ENCODE results near the gene RNF166.
A peak's percentile ranks its signal among the peaks of the same experiment; 100 is the strongest.
"Not testable (repeated sequence)": the region's sequence is repeated elsewhere in the genome, so short reads cannot be mapped to it uniquely, and the experiment has no call there.

Gene RNF166

DNA sequence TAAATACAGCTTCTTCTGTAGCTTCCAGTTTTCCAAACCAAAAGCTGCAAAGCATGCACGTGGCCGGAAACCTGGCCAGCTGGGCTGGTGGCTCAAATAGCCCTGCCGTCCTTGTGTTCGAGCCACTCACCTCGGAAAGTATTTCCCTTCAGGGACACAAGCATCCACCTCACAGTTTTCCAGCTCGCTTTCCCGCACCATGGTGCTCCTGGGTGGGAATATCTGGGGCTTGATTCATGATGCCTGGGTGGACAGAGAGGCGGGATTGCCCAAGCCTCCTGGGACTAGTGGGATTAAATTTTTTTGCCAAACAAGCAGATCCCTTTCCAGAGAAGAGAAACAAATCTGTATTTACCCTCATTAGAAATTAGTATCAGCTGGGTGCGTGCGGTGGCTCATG lies 36.2 kb downstream of the RNF166 start:
- no peak for DNase-seq

DNA sequence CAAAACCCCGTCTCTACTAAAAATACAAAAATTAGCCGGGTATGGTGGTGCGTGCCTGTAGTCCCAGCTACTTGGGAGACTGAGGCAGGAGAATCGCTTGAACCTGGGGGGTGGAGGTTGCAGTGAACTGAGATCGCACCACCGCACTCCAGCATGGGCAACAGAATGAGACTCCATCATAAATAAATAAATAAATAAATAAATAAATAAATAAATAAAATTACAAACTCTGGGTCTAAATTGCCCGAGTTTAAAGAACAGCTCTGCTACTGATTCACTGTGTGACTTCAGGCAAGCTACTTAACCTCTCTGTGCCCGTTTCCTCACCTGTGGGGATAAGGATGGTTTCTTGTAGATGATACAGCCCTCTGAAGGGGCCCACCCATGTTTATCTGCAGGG lies 36.7 kb downstream of the RNF166 start:
- not testable (repeated sequence) for DNase-seq

DNA sequence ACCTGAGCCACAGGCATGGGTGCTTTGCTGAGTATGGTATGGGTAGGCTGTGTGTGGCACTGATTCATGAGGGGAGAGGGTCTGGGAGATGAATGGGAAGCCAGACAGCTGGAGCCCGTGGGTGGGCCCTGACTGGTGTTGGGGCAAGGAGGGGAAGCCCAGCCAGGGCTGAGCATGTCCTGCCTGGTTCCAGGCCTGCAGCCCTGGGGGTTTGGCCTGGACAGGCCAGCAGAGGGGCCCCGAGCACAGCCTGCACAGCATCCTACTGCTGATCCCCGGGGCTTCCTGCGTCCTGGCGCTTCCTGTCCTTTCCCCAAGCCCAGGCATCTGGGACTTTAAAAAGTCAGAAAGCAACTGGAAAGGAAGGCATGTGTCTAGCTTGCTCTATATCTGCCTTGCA lies 38.7 kb downstream of the RNF166 start:
- DNase-seq, result no peak

DNA sequence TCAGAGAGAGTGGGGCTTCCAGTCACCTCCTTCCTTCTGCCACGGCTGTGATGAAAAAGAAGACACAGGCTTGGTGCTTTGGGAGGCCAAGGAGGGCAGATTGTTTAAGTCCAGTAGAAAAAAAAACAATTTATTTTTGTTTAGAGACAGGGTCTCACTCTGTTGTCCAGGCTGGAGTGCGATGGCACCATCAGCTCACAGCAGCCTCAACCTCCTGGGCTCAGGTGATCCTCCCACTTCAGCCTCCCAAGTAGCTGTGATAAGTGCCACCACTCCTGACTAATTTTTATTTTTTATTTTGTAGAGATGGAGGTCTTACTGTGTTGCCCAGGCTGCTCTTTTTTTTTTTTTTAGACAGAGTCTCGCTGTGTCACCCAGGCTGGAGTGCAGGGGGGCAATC lies 40.6 kb downstream of the RNF166 start:
- DNase-seq, result no peak

DNA sequence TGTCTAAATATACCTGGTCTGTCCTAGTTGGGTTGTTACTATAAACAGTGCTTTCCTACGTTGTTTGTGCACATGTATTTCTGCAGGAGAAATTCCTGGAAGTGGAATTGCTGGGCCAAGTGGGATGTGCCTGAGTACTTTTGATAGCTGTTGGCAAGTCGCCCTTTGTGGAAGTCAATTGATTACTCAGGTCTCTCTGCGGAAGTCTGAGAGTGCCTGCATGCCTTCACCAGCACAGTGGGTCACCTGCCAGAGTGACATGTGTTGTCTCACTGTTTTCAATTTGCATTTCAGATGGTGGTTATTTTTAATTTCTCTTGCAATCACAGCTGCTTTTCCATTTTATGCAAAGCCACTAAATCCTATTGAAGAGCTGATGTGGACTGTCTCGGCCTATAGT lies 41.1 kb downstream of the RNF166 start:
- DNase-seq, result no peak

DNA sequence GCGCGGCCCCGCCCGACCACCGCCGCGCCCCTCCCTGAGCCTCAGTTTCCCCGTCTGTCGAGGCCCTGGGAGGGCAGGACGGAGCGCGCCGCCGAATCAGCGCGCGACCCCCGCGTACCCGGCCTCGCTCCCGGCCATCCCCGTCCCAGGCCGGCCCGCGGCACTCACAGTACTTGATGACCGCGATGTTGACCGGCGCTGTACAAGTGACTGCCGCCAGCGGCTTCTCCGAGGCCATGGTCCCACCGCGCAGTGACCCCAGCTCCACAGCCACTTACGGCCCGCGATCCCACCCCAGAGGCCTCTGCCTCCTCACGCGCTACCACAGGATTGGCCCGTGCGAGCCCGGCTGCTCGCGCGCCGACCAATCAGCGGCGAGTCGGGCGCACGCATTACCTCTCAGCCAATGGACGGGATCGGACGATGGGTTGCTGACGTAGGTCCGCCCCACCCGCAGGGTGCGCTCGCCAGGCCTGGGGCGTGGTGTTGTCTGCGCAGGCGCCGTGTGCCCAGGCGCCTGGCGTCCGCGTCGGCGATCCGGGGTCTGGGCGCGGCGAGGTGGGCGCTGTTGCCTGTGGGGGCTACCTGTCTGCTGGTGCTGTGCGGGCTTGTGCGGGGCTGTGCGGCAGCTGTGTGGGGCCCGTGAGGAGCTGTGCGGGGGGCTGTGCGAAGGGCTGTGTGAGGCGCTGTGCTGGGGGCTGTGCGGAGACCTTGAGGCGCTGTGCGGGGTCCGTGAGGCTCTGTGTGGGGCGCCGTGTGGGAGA lies 43.2 kb downstream of the RNF166 start, which contains the start of gene MVD:
MVD (minus strand) TSS at position 249 of the 764 bp plus-strand sequence; CDS start at position 238, 11 bp downstream.
- DNase-seq, result peak; percentile 91

DNA sequence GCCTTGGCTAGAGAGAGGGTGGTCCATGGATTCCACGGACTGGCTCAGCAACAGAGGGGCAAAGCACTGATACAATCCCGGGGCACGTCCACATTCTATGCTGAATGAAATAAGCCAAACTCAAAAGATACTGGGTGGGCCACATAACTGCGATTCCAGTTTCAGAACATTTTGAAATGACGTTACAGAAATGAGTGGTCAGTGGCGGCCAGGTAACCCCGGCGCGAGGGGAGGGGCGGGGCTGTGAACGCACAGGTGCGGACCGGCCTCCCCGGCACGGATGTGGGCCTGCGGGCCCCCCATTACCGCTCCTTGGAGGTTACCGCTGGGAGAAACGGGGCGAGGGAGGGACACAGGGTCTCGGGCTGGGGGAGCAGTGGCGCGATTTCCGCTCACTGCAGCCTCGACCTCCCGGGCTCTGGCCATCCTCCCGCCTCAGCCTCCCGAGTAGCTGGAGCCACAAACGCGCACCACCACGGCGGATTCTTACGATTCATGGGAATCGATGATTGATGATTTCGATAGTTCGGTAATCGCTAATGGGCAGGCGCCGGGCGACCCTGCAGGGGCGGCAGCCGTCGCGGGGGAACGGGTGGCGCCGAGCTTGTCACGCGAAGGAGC lies 43.9 kb downstream of the RNF166 start:
- no peak for DNase-seq

DNA sequence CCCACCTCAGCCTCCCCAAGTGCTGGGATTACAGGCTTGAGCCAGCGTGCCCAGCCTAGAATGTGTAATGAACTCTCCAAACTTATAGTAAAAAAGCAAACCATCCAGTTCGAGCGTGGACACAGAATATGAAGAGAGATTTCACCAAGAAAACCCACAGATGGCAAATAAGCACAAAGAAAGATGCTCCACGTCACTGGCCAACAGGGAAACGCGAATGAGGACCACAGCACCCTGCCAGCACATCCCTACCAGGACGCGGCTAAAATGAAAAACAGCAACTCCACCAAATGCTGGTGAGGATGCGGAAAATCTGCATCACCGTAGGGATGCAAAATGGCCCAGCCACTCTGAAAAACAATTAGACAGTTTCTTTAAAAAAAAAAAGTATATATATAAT lies 44.7 kb downstream of the RNF166 start:
- DNase-seq, result no peak

DNA sequence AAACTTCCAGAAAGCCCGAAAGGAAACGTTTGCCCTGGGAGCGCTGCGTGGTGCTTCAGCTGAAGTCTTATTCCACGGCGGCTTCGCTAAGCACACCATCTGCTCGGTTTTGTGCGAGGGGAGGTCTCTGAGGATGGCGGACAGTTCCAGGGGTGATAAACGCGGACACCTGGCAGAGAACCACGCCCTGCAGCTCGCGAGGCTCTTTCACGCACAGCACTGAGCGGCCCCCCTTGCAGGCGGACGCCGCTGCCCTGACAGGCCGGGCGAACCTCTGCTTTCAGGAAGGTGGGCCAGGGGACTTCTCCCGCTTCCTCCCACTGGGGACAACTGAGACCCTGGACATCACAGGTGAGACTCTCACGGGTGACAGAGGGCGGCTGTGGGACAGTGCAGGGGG lies 47.0 kb downstream of the RNF166 start:
- no peak for DNase-seq

DNA sequence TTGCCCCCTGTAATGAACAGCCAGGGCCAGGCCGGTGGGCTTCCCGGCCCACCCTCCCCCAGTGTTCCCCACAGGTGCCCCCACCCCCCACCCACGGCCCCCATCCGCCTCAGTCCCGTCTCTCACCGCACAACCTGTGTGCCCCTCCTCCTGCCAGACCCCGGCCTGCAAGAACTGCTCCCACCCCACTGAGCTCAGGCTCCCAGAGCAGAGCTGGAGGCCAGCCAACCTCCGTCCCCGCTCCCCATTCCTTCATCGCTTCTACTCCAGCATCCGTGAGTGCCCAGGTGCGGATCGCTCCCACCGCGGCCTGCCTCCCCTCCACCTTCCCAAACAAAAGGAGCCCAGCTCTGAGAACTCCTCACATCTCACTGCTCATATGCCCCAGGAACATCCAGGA lies 47.5 kb downstream of the RNF166 start:
- DNase-seq, result no peak

DNA sequence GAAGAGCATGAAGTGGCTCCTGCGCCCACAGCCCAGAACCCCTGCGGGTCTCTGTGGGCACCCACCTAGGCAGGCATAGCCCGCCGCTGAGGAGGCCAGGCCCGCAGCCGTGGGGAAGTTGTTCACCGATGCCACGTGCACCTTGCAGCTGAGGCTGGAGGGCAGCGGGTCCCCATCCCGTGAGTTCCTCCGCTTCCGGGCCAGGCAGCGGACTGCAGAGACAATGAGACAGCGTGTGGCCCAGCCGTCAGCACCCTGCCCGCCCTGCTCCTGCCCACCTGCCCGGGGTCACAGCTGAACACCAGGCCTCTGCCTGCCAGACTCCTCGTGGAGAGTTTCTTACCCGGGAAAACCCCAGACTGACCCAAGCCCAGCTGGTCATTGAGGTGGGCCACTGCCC lies 48.8 kb downstream of the RNF166 start:
- DNase-seq, result no peak

DNA sequence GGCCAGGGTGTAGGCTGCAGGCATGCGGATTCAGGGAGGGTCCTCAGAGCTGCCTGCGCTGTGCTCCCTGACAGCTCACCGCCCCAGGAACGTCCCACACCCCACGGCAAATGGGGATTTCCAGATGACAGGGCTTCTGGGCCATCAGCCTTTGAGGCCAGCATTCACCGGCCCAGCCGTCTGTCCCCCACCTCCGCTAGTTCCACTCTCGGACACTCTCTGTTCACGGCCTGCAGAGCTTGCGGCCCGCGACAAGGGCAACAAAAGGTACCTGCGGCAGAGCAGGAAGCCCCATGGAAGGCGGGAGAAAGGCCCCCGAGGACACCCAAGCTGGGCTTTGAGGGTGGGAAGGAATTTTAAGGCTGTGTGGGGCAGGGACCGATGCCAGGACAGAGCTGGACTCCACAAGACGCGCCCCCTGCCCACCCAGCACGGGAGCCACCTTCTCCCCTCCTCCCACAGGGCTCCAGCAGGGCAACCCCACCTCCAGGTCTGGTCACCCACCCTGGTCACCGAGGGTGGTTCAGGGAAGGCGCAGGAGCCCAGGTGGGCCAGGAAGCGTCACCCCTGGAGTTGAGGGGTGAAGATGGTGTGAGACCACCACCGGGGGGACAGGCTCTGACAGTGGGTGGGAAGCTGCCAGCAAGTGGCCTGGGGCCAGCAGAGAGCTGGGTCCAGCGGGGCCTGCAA lies 49.8 kb downstream of the RNF166 start:
- DNase-seq, result no peak

DNA sequence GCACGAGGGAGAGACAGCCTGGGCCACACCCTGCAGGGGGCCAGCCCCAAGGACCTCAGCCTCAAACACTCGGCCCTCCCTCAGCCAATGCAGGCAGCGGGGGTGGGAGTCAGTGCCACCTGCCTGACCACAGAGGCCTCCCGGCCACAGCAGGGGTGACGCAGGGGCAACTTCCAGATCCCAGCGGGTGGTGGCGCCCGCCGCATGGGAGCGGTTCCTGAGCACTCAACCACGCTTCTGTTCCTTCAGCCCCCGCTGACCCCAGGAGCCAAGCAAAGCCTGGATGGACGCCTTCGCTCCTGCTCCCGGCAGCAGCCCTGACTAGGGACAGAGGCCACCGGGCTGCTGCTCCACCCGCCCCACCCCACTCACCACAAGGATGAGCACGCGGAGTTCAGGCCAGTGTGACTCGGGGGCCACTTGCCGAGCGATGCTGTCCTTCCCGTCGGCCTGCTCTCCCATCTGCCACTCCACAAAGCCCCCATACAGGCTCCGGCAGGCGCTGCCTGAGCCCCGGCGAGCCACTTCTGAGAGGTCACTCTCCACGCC lies 50.4 kb downstream of the RNF166 start:
- DNase-seq, result no peak

DNA sequence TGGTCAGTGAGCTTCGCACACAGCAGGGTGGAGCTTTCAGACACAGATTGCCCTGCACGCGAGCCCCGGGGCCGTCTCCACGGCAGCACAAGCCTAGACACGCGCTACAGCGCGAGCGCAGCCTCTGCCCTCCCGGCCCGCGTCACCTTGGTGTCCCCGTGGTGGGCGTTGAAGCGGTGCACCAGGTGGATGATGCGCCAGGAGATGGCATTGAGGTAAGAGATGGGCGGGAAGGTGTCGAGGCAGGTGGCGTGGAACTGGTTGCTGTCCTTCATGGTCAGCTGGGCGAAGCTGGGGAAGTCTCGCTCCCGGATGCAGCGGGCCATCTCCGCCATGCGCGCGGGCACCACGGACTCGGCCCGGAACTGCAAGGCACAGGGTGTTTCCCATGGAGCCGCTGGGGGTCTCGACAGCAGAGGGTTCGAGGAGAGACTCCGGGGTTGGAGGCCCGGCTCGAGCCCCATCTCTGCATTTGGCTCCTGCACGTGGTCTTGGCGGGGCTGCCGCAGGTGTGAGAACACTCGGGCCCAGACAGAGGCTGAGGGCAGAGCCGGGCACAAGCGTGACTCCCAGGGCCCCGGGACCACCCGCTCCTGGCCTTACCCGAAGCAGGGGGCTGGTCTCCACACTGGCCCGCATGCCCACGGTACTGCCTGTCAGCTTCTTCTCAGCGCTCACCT lies 51.0 kb downstream of the RNF166 start:
- DNase-seq, result no peak

DNA sequence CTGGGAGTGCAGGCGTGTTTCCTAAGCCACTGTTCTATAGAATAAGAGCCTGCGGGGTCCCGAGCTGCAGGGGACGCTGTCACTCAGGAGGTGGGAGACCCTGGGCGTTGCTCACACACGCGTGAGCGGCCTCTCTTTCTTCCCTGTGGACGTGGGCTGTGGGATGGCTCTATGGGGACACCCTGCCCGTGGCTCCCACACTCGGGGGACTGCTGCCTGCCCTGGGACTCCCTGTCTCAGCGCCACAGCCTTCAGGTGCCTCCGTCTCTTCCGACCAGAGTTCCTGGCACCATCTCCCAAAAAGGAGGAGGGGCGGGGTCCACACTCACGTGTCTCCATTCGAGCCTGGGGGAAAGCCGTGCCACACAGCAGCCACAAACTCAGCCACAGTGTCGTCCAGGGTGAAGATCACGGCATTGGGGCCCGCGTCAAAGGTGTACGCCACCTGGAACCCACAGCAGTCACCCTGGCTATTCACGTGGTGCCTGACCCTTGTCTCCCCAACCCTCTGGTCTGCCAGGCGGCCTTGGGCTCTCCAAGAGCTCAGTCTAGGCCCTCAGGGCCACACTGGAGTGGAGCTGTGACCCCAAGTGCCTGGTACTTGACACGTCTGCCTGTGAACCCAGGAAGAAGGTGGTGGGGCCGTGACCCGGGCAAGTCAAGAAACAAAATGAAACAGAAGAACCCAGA lies 51.7 kb downstream of the RNF166 start:
- no peak for DNase-seq

DNA sequence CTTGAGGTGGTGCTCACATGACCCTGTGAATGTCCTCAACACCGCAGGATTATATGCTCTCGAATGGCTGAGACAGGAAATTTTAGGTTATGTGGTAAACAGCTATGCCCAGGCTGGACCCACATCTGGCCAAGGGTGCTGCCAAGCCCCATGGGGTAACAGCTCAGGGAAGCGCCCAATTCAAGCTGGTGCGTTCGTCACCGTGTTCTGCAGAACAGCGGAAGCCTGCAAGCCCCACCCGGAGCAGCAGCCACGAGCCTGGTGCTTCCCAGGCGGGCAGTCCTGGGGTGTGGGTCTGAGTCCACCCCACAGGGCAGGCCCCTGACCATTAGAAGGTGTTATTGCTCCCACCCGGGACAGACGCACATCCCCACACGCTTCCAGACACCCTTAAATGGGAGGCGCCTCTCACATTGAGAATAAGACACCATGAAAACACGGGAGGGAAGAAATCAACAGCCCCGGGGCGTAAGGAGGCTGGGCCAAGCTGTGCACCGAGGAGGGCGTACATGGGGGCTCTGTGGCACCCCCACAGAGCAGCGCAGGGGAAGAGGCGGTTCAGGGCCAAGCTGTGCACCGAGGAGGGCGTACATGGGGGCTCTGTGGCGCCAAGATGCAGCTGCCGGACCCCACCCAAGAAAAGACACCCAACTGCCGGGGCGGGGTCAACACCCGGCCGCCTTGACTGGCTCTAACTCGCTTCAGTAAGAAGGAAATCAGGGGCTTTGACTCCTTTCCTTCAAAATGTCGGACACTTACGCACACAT lies 52.4 kb downstream of the RNF166 start:
- DNase-seq, result no peak

DNA sequence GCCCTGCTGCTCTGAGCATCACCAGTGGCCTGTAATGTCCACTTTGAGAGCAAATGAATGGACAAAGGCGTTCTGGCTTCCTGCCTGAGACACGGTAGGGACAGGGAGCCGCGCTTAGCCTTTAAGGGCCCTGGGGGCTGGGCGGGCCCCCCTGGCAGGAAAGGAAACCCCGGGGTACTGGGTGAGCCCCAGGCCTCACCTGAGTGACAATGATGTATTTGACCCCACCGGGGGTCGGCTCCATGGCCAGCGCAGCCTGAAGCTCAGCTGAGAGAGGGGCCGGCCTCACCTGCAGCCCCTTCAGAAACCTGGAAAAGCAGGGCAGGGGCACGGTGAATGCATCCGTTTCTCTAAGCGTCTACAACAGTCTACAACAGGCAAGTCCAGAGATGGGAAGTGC lies 53.1 kb downstream of the RNF166 start:
- no peak for DNase-seq

DNA sequence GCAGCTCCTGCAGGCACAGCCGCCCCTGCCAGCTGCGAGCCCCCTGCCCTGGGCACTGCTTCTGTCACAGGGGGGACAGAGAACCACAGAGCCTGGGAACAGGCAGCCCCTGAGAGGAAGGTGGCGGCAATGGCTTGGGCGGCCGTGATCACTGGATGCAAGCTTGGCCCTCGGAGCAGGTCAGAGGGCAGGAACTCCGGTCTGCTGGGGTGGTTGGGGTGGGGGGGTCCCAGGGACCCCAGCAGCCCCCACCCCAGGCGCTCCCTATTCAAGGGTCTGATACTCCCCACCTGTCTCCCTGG lies 53.5 kb downstream of the RNF166 start:
- no peak for DNase-seq

DNA sequence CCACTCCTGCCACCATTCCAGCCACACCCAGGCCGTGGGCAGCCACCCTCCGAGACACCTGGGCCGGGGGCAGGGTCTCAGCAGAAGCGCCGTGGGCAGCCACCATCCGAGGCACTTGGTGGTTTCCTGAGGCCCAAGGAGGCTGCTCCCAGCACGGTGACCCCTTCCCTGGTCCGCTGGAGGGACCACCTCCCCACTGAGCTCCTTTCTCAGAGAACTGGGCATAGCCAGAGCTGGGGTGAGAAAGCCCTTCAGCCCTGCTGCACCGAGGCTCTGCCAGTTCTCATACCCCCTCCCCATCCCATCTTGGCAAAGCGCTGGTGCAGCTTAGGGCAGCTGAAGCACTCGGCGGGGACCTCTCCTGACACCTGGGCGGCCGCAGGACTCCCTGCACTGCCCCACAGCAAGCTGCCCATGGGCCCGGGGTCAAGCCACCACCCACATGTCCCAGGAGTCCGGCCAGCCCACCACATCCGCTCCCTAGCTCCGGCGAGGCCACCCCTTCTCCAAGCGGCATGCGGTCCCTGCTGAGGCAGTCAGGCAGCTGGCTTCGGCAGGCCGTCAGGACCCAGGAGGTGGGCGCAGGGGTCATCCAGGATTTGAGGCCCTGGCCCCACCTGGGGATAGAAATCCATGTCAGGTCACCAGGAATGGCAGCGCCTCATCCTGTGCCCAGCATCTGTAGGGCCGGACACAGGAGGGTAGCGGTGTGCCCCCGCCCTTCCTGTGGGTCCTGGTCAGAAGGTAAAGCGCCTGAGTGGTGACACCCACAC lies 54.0 kb downstream of the RNF166 start:
- no peak for DNase-seq

DNA sequence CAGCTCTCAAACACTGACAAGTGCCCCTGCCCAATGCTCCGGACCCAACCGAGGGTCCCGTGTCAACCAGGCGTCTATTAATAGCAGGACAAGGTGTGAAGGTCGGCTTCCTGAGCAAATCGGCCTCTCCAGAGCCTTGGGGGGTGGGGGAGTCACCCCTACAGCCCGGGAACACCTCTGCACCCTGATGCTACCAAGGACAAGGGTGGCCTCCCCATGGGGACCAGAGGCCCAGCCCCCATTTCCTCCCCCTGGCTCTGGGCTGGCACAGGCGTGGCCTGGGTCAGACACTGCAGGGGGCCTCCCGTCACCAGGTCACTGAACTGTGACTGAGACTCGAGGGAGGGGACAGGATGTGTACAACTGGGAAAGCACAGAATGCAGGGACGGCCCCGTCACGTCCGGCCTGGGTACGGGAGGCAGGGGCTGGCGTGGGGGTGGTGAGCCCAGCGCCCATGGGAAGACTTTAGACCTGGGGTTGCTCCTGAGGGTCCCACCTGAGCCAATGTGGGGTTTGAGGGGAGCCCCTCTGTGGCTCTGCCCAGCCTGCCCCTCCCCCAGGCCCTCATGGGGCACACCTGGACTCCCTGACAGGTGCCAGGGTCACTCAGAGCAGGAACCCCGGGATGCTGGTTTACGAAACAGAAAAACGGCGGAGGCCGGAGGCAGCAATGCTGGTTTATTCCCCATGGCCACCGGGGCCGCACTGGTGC lies 54.8 kb downstream of the RNF166 start:
- DNase-seq, result peak; percentile 64

Data from stimulated activated CD4-positive, alpha-beta T cell treated with anti-CD3 and anti-CD28 coated beads, Interleukin-12 subunit alpha, Interleukin-12 subunit beta, amount 100 ng/mL, for 4 hours (primary cell).